Large intestine (tissue), 3 donors: ENCODE results near the gene CYP4B1. TPM values are rescaled to one million over a fixed set of nuclear protein-coding genes. Genes with fewer than 3 reads are reported as not detected.
"Not testable (repeated sequence)": the region's sequence is repeated elsewhere in the genome, so short reads cannot be mapped to it uniquely, and the experiment has no call there.

ENCODE experiments used
- DNase-seq, 2 donors: peaks; one replicate each; pipeline versions ENCODE4 v3.0.0 to v3.0.0-alpha.2; 2013
- H3K27ac ChIP-seq: one replicate; pipeline ENCODE4 v1.5.1; 2013; ENCODE audit warnings: low read length
- H3K27me3 ChIP-seq: 2 replicates; pipeline ENCODE4 v1.6.1; 2013; ENCODE audit warnings: low read length; ENCODE audit not compliant: control insufficient read depth, insufficient read depth
- H3K36me3 ChIP-seq: 2 replicates; pipeline ENCODE4 v1.6.1; 2013; ENCODE audit warnings: low read length; ENCODE audit not compliant: control insufficient read depth, insufficient read depth
- H3K4me1 ChIP-seq: one replicate; pipeline ENCODE4 v1.6.1; 2013; ENCODE audit warnings: low read length; ENCODE audit not compliant: control insufficient read depth, insufficient read depth
- H3K4me3 ChIP-seq: one replicate; pipeline ENCODE4 v1.5.1; 2013; ENCODE audit warnings: low read length
- H3K9me3 ChIP-seq: one replicate; pipeline ENCODE4 v1.6.1; 2013; ENCODE audit warnings: mild to moderate bottlenecking, low read depth, low read length, moderate library complexity; ENCODE audit not compliant: control insufficient read depth
- WGBS: methylation state at CpG from one replicate; pipeline ENCODE4 v1.1.5; 2013; ENCODE audit warnings: low lambda C conversion rate; ENCODE audit not compliant: insufficient coverage; 5-methylcytosine and 5-hydroxymethylcytosine counted together
- polyA plus RNA-seq: library from polyadenylated mRNA; unstranded; fragments of 120-200 nt; gene quantifications from one replicate; pipeline ENCODE4 v1.2.1, GENCODE V29; 2013

Gene CYP4B1
- polyA plus RNA-seq, 1 donor = 2.3 TPM

- WGBS = no CpG with 5 or more reads among the region's 9 CpGs
- no peak overlapping the region for H3K27ac ChIP-seq
- H3K4me1 ChIP-seq = no peaks in the 10 kb centered on the region
- H3K4me3 ChIP-seq = no peak overlapping the region
- DNase-seq = no peak
- H3K27me3 ChIP-seq = no peaks in the 10 kb centered on the region
- H3K9me3 ChIP-seq = no peaks in the 10 kb centered on the region
- no peaks in the 10 kb centered on the region for H3K36me3 ChIP-seq
Measured at GRCh38 chr1:46813858-46814396, 15.1 kb downstream of the CYP4B1 start.

DNA sequence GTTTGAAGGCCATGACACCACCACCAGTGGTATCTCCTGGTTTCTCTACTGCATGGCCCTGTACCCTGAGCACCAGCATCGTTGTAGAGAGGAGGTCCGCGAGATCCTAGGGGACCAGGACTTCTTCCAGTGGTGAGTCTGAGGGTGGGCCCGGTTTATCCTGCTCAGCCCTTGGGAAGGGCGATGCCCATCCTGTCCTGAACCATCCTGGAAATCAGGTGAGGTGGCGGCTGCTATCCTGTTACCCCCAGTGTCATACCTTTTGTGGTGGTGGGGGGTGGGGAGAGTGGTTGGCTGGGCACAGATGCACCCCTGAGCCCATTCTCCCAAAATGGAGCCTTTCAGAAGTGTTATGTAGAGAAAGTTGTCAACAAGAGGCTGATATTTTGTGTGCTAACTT lies 16.3 kb downstream of the CYP4B1 start:
- no CpG with 5 or more reads among the region's 6 CpGs for WGBS
- no peak overlapping the region for H3K4me3 ChIP-seq
- no peak for DNase-seq

GRCh38 chr1:46816930-46817329 lies 18.1 kb downstream of the CYP4B1 start:
- no peaks in the 10 kb centered on the region for H3K36me3 ChIP-seq
- H3K4me1 ChIP-seq = no peaks in the 10 kb centered on the region
- H3K4me3 ChIP-seq = no peak overlapping the region
- 100% methylated on average over 1 of the region's 5 CpGs for WGBS
- no peak overlapping the region for H3K27ac ChIP-seq
- no peaks in the 10 kb centered on the region for H3K9me3 ChIP-seq
- DNase-seq = no peak
- H3K27me3 ChIP-seq = no peaks in the 10 kb centered on the region

More for the DNA sequence above, 16.3 kb downstream of the CYP4B1 start:
- Histone ChIP-seq H3K9me3 (no peaks in the 10 kb centered on the region), H3K36me3 (no peaks in the 10 kb centered on the region), H3K27me3 (no peaks in the 10 kb centered on the region), H3K27ac (no peak overlapping the region), H3K4me1 (no peaks in the 10 kb centered on the region)

GRCh38 chr1:46817814-46818213 lies 19.0 kb downstream of the CYP4B1 start:
- no CpG with 5 or more reads among the region's 6 CpGs for WGBS
- Histone ChIP-seq H3K27me3 (no peaks in the 10 kb centered on the region), H3K27ac (no peak overlapping the region), H3K36me3 (no peaks in the 10 kb centered on the region), H3K4me3 (no peak overlapping the region), H3K4me1 (no peaks in the 10 kb centered on the region), H3K9me3 (no peaks in the 10 kb centered on the region)
- DNase-seq = no peak

- Histone ChIP-seq H3K4me3 (no peak overlapping the region), H3K27ac (no peak overlapping the region), H3K4me1 (no peaks in the 10 kb centered on the region), H3K27me3 (no peaks in the 10 kb centered on the region), H3K36me3 (no peaks in the 10 kb centered on the region), H3K9me3 (no peaks in the 10 kb centered on the region)
- no CpG with 5 or more reads among the region's 5 CpGs for WGBS
- DNase-seq = no peak
Measured at GRCh38 chr1:46818591-46818990, 19.7 kb downstream of the CYP4B1 start.

DNA sequence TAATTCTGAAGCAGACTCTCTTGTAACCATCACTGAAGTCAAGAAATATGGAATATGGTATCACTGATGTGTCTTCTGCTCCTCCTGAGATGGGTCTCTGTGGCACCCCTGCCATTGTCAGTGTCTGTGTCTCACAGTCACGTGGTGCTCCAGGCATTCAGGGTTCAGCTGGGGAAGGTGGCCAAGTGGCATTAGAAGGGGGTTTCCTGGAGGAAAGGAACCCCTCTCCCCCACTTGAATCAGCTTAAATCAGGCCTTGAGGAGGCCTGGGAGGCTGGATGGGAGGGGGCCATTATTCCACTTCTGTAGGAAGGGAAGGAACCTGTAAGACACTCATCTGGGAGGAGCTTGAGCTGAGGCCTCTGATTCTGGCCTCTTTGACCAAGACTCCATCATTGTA lies 20.5 kb downstream of the CYP4B1 start:
- WGBS = no CpG with 5 or more reads among the region's 1 CpG
- Histone ChIP-seq H3K4me3 (no peak overlapping the region), H3K27me3 (no peaks in the 10 kb centered on the region), H3K4me1 (no peaks in the 10 kb centered on the region), H3K36me3 (no peaks in the 10 kb centered on the region), H3K27ac (no peak overlapping the region), H3K9me3 (no peaks in the 10 kb centered on the region)
- DNase-seq = no peak

GRCh38 chr1:46820076-46820475 lies 21.2 kb downstream of the CYP4B1 start:
- Histone ChIP-seq H3K27ac (no peak overlapping the region), H3K4me1 (no peaks in the 10 kb centered on the region), H3K4me3 (no peak overlapping the region), H3K36me3 (no peaks in the 10 kb centered on the region), H3K9me3 (no peaks in the 10 kb centered on the region), H3K27me3 (no peaks in the 10 kb centered on the region)
- no CpG with 5 or more reads among the region's 4 CpGs for WGBS
- no peak for DNase-seq

DNA sequence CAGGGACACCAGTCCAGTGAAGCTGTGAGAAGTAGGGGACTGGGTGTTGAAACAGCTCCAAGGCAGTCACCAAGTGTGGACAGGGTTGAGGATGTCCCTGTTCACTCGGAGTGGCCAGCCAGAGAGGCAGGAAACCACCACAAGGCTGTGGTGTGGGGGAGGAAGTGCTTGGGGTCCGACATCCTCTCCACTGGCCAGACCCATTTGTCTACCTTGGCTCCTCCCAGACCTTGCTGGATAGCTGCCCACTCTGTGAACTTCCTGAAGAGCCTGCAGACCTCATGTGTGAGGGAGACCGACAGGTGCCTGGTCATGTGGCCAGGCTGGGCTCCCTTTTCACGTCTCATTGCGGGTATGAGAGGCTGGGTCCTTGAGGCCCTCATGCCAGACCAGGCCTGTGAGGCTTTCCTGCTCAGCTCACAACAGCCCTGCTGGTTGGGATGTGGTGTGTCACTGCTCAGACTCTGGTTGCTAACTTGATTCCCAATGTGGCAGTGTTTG lies 21.8 kb downstream of the CYP4B1 start:
- Histone ChIP-seq H3K4me3 (no peak overlapping the region), H3K27ac (no peak overlapping the region), H3K27me3 (no peaks in the 10 kb centered on the region), H3K9me3 (no peaks in the 10 kb centered on the region), H3K36me3 (no peaks in the 10 kb centered on the region), H3K4me1 (no peaks in the 10 kb centered on the region)
- no peak for DNase-seq
- WGBS = no CpG with 5 or more reads among the region's 5 CpGs

DNA sequence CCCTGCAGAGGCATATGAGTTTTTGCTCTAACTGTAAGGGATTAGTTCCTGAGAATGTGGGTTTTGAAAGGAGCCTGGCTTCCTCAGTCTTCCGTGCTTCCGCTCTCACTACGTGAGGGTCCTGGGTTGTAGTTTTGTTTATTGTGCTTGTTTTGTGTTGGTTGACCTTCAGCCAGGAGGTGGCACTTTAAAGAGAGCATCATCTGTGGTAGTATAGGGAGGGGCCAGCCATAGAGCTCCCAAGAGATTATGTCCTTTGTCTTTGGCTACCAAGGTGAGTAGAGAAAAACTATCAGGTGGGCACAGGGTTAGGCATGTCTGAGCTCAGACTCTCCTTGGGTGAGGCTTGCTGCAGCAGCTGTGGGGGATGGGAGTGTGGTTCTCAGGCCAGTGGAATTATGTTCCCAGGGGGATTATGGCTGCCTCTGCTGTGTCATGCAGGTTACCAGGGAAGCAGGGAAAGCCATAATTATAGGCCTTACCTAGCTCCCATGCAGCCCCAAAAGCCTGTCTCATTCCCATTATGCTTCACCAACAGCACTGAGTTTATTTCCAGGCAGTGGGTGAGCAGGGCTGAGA lies 23.5 kb downstream of the CYP4B1 start:
- H3K27ac ChIP-seq = no peak overlapping the region
- no peak for DNase-seq
- WGBS = no CpG with 5 or more reads among the region's 3 CpGs
- H3K27me3 ChIP-seq = no peaks in the 10 kb centered on the region
- no peaks in the 10 kb centered on the region for H3K9me3 ChIP-seq
- H3K4me3 ChIP-seq = no peak overlapping the region
- H3K4me1 ChIP-seq = no peaks in the 10 kb centered on the region
- H3K36me3 ChIP-seq = no peaks in the 10 kb centered on the region

DNA sequence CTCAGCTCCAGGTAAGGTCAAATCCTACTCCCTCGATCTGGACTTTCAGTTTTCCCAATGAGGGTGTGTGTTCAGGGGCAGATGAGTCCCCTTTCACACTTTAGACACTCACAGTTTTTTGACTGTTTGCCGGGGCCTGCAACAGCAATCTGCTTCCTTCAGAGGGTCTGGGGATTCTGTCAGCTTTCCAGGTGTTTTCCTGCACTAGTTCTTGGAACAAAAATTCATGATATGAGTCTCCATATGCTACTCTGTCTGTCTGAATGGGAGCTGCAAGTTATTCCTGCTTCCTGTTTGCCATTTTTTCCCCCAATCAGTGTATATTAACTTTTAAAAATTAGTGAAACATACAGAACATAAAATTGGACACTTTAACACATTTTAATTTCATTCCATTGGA lies 24.3 kb downstream of the CYP4B1 start:
- Histone ChIP-seq H3K27me3 (no peaks in the 10 kb centered on the region), H3K4me1 (no peaks in the 10 kb centered on the region), H3K4me3 (no peak overlapping the region), H3K9me3 (no peaks in the 10 kb centered on the region), H3K36me3 (no peaks in the 10 kb centered on the region), H3K27ac (no peak overlapping the region)
- DNase-seq = no peak
- WGBS = no CpG with 5 or more reads among the region's 2 CpGs

- H3K4me1 ChIP-seq, H3K9me3 ChIP-seq, H3K27me3 ChIP-seq, H3K27ac ChIP-seq, H3K4me3 ChIP-seq, DNase-seq, H3K36me3 ChIP-seq: not testable (repeated sequence)
- WGBS = no CpG with 5 or more reads among the region's 2 CpGs
Measured at GRCh38 chr1:46826892-46827291, 28.0 kb downstream of the CYP4B1 start.
